Mammary epithelial cell (primary cell): Measurements from ENCODE around the gene RHOC.

Experiments
- EZH2 ChIP-seq: IDR thresholded peaks from 2 replicates; pipeline ENCODE4 v1.6.1; 2012; ENCODE audit warnings: low read length, inconsistent platforms, borderline replicate concordance
- TF ChIP-seq, protein P1 (sequence below), 2 donors: IDR thresholded peaks in 1 of 2; conservative IDR thresholded peaks in 1 of 2; 2 replicates each; pipeline ENCODE4 v1.5.1; 2011 to 2012; ENCODE audit warnings: inconsistent platforms in 2 of 2, low read length in 2 of 2, mild to moderate bottlenecking in 2 of 2, control low read depth in 1 of 2, low read depth in 1 of 2; ENCODE audit not compliant: insufficient read depth in 1 of 2; ENCODE audit errors: extremely low read depth in 1 of 2

DNA sequence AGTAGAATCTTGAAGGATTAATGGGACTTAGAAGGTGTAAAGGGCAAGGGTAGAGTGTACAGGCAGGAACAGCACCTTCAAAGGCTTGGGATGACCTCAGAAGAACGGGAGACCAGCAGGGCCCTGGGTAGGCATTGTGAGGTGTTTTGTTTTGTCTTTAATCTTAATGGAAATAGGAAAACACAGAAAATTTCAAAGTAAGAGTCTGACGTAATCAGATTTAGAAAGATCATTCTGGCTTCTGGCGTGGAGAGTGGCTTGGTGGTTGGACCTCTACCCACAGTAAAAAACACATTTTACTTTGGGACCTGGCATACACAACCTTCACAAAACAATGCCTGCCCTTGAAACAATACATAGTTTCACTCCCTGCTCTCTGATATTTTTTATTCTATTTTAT is 28.3 kb downstream of the RHOC start:
- TF ChIP-seq EZH2: no peak
- TF ChIP-seq, protein P1, sequence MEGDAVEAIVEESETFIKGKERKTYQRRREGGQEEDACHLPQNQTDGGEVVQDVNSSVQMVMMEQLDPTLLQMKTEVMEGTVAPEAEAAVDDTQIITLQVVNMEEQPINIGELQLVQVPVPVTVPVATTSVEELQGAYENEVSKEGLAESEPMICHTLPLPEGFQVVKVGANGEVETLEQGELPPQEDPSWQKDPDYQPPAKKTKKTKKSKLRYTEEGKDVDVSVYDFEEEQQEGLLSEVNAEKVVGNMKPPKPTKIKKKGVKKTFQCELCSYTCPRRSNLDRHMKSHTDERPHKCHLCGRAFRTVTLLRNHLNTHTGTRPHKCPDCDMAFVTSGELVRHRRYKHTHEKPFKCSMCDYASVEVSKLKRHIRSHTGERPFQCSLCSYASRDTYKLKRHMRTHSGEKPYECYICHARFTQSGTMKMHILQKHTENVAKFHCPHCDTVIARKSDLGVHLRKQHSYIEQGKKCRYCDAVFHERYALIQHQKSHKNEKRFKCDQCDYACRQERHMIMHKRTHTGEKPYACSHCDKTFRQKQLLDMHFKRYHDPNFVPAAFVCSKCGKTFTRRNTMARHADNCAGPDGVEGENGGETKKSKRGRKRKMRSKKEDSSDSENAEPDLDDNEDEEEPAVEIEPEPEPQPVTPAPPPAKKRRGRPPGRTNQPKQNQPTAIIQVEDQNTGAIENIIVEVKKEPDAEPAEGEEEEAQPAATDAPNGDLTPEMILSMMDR (conservative IDR thresholded peaks at IDR 0.05 in 1 of 2, IDR thresholded peaks at IDR 0.05 in 1 of 2; ENCODE audit: extremely low read depth in 1 of 2, insufficient read depth in 1 of 2, low read depth in 1 of 2, low read length in 2 of 2): no peak
